ENCODE results near the gene BACH1. TPM values are rescaled to one million over a fixed set of nuclear protein-coding genes. Genes with fewer than 3 reads are reported as not detected.
"Not testable (repeated sequence)": the region's sequence is repeated elsewhere in the genome, so short reads cannot be mapped to it uniquely, and the experiment has no call there.

The BACH1 gene
- polyA plus RNA-seq, 6 donors from 2014 or later: 50.7 to 106 (median 69.3) TPM

DNA sequence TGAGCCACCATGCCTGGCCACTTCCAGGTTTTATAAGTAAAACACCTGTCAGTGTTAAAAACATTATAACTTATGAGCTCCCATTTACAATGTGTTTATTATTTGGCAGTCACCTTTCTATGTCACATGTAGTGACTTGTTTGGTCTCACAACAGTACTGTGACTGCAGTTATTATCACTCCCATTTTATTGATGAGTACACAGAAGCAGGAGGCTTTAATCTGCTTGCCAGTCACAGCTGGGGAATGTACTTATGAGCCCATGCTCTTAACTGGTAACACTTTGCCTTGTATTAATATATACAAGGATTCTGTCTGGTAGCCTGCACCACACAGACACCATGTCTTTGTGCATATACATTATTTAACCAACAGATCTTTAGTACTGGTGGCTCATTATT, 31.1 kb upstream of the BACH1 start:
- DNase-seq (no peak), ATAC-seq (ENCODE audit: low read depth in 2 of 2) (no peak)
- no peaks in the 10 kb centered on the region for H3K27me3 Mint-ChIP-seq
- no peaks in the 10 kb centered on the region for H3K36me3 Mint-ChIP-seq
- H3K4me1 Mint-ChIP-seq: peaks cover 6 to 7% (median 7%) of the 10 kb centered on the region in 3 donors
- peak overlapping the region in 2 of 6 donors; percentile 5 to 48 for H3K27ac Mint-ChIP-seq
- H3K4me3 Mint-ChIP-seq: no peak overlapping the region
- peaks cover 0 to 3% (median 0%) of the 10 kb centered on the region in 7 donors for H3K9me3 Mint-ChIP-seq

DNA sequence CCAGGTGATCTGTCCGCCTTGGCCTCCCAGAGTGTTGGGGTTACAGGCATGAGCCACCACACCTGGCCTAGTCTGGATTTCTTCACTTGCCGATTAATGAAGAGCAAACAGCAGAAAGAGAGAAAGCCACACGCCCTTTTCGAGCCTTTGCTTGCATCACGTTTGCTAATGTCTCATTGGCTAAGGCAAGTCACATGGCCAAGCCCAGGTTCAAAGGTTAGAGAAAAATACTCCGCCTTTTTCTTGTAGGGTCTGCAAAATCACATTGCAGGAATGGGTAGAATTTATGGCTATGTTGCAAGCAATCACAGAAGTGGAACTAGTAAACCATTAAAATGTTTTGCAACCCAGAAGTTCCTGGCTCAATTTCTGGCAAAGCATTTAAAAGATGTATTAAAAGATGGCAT, 26.8 kb upstream of the BACH1 start:
- peaks cover 0 to 3% (median 0%) of the 10 kb centered on the region in 7 donors for H3K9me3 Mint-ChIP-seq
- no peaks in the 10 kb centered on the region for H3K36me3 Mint-ChIP-seq
- no peak overlapping the region for H3K27ac Mint-ChIP-seq
- H3K4me1 Mint-ChIP-seq: no peaks in the 10 kb centered on the region
- H3K27me3 Mint-ChIP-seq: peaks cover 0 to 8% (median 0%) of the 10 kb centered on the region in 3 donors
- ATAC-seq (ENCODE audit: low read depth in 2 of 2): no peak
- peak overlapping the region in 1 of 8 donors; percentile 61 for H3K4me3 Mint-ChIP-seq
- no peak for DNase-seq

DNA sequence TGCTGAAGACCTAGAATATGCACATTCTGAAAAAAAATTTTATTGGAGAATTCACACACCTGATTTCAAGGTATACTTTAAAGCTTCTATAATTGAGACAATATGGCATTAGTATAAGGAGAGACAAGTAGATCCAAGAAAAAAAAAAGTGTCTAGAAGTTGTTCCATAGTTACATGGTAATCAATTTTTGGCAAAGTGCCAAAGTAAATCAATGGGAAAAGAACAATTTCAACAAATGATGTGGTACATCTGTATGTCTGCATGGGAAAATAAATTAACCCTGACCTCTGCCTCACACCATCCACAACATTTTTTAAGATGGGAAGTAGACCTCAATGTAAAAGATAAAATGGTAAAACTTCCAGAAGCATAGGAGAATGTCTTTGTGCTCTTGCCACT, 21.3 kb upstream of the BACH1 start:
- Mint-ChIP-seq H3K27ac (no peak overlapping the region), H3K4me3 (no peak overlapping the region), H3K4me1 (no peaks in the 10 kb centered on the region), H3K9me3 (peaks cover 1 to 18% (median 9%) of the 10 kb centered on the region in 7 donors), H3K36me3 (peaks cover 0 to 10% of the 10 kb centered on the region in 2 donors), H3K27me3 (peaks cover 0 to 8% (median 0%) of the 10 kb centered on the region in 3 donors)
- ATAC-seq (ENCODE audit: low read depth in 2 of 2) (no peak), DNase-seq (no peak)

DNA sequence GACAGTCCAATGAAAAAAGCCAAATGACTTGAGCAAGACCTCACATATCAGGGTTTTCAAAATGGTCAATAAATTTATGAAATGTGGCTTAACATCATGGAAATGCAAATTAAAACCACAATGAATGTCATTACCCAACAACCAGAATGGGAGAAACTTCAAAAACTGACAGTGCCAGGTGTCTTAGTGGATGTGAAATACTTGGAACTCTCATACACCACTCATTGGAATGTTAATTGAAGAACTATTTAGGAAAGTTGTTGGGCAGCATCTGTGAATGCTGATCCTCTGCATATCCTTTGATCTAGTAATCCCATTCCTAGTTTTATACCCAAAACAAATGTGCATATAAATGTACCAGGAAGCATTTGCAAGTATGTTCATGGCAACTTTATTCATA, 19.2 kb upstream of the BACH1 start:
- no peak for ATAC-seq (ENCODE audit: low read depth in 2 of 2)
- H3K36me3 Mint-ChIP-seq: peaks cover 7 to 16% of the 10 kb centered on the region in 2 donors
- H3K27me3 Mint-ChIP-seq: peaks cover 0 to 8% (median 0%) of the 10 kb centered on the region in 3 donors
- H3K9me3 Mint-ChIP-seq: peaks cover 1 to 31% (median 9%) of the 10 kb centered on the region in 7 donors
- no peak overlapping the region for H3K4me3 Mint-ChIP-seq
- no peak for DNase-seq
- no peak overlapping the region for H3K27ac Mint-ChIP-seq
- no peaks in the 10 kb centered on the region for H3K4me1 Mint-ChIP-seq

DNA sequence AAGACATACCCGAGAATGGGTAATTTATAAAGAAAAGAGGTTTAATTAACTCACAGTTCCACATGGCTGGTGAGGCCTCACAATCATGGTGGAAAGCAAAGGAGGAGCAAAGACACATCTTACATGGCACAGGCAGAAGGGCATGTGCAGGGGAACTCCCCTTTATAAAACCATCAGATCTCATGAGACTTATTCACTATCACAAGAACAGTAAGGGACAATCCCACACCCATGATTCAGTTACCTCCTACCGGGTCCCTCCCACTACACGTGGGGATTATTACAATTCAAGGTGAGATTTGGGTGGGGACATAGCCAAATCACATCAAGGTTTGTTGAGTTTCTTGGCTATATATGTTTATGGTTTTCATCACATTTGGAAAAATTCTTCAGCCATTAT, 16.9 kb upstream of the BACH1 start:
- H3K36me3 Mint-ChIP-seq: peaks cover 7 to 16% of the 10 kb centered on the region in 2 donors
- not testable (repeated sequence) for DNase-seq, H3K4me3 Mint-ChIP-seq, H3K27me3 Mint-ChIP-seq, H3K4me1 Mint-ChIP-seq, H3K27ac Mint-ChIP-seq
- H3K9me3 Mint-ChIP-seq: peaks cover 1 to 31% (median 9%) of the 10 kb centered on the region in 7 donors
- peak; percentile 41 for ATAC-seq (ENCODE audit: low read depth in 2 of 2)

DNA sequence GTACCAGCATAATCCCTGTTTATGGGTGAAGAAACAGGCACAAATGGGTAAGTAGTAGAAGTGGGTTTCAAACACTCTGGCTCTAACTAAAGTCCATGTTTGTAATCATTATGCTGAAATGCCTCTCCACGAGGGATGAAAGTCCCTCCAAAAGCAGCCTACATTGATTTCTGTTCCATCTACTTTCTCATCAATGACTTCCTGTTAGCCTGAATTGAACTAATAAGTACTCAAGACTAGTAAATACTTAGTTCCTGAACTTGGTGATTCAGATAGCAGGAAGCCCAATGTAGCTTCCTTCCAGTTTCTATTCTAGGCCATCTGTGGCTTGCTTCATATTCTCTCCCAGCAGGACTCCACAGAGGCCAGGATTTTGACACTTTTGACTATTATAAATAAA, 11.3 kb upstream of the BACH1 start:
- Mint-ChIP-seq H3K4me3 (no peak overlapping the region), H3K36me3 (peaks cover 7% of the 10 kb centered on the region in 2 donors), H3K9me3 (peaks cover 0 to 13% (median 0%) of the 10 kb centered on the region in 7 donors), H3K27me3 (peaks cover 0 to 4% (median 0%) of the 10 kb centered on the region in 3 donors), H3K27ac (peak overlapping the region in 1 of 6 donors; percentile 15), H3K4me1 (peaks cover 7 to 14% (median 12%) of the 10 kb centered on the region in 3 donors)
- ATAC-seq (ENCODE audit: low read depth in 2 of 2) (peak; percentile 66 to 71), DNase-seq (no peak)

DNA sequence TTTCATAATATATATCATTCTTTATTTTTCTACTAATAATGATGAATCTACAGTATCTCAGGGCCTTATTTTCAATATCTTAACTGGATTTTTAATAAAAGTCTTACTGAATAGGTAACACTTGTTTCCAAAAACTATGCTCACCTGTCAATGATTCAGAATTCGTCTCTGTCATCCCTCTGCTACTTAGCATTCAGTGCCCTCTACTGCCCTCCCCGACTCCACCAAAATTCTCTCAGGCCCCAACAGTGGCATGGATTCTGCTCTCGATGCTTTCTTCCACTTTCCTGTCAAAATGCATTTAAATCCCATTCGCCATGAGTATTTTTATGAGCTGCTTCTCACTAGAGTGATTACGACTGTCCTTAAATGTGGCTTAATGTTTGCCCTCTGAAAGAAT, 10.5 kb upstream of the BACH1 start:
- no peak for ATAC-seq (ENCODE audit: low read depth in 2 of 2)

DNA sequence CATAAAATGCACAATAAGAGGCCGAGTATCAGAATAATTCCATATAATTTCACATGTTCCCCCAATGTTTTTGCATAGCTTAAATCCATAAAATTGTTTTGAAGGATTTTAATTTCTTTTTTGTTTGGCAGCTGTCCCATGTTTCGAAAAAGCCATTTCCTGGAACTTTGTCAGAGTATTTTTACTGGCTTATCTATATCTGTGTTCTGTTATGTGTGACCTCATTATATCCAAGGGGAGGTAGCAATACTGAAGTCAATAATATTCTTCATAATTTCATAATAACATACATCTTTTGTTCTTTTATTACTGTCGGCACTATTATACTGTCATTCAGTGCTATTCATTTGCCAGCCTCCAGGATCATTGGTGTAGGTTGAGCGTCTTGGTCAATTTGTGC, 9.4 kb upstream of the BACH1 start:
- H3K4me1 Mint-ChIP-seq: peaks cover 20 to 25% (median 22%) of the 10 kb centered on the region in 3 donors
- no peaks in the 10 kb centered on the region for H3K9me3 Mint-ChIP-seq
- H3K27me3 Mint-ChIP-seq: peaks cover 0 to 4% (median 0%) of the 10 kb centered on the region in 3 donors
- DNase-seq (no peak), ATAC-seq (ENCODE audit: low read depth in 2 of 2) (no peak)
- no peaks in the 10 kb centered on the region for H3K36me3 Mint-ChIP-seq
- H3K27ac Mint-ChIP-seq: no peak overlapping the region
- no peak overlapping the region for H3K4me3 Mint-ChIP-seq

More for the DNA sequence above, 10.5 kb upstream of the BACH1 start:
- peak overlapping the region in 1 of 6 donors; percentile 17 for H3K27ac Mint-ChIP-seq
- no peak overlapping the region for H3K4me3 Mint-ChIP-seq
- peaks cover 0 to 4% of the 10 kb centered on the region in 2 donors for H3K36me3 Mint-ChIP-seq
- no peak for DNase-seq
- peaks cover 0 to 4% (median 0%) of the 10 kb centered on the region in 3 donors for H3K27me3 Mint-ChIP-seq
- peaks cover 0 to 6% (median 0%) of the 10 kb centered on the region in 7 donors for H3K9me3 Mint-ChIP-seq
- peaks cover 10 to 14% (median 12%) of the 10 kb centered on the region in 3 donors for H3K4me1 Mint-ChIP-seq

DNA sequence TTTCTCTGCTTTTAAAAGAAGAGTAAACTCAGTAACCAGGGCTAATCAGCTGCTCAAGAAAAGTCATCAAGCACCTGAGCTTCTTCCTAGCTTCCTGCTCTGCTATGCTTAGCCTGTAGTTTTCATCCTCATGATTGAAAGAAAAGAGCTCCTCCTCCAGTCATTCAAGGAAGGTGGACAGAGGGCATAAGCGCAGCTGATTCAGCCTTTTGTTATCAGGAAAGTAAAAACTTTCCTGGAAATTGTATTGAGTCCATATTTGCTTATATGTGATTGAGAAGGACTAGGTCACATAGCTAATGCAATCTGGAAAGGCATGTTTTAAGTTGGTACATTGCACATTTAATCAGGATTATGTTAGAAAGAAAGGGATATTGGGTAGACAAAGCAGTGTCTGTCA, 8.5 kb upstream of the BACH1 start:
- Mint-ChIP-seq H3K27ac (no peak overlapping the region), H3K4me1 (peaks cover 25 to 28% (median 28%) of the 10 kb centered on the region in 3 donors), H3K27me3 (peaks cover 0 to 2% (median 0%) of the 10 kb centered on the region in 3 donors), H3K4me3 (no peak overlapping the region), H3K36me3 (no peaks in the 10 kb centered on the region), H3K9me3 (no peaks in the 10 kb centered on the region)
- ATAC-seq (ENCODE audit: low read depth in 2 of 2): no peak
- no peak for DNase-seq

DNA sequence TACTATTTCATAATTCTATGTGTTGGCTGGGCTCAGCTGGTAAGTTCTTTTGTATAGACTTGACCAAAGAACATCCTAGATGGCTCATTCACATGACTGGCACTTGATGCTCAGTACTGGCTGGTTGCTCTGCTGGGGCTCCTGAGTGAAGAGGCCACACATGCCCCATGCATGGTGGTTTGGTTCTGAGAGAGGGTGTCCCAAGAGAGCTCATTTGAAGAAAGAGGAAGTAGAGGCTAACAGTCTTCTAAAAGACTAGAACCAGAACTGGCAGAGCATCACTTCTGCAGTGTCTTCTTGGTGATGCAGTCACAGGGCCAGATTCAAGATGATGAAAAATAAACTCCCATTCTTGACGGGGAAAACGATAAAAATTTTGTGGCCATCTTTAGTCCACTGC, 5.2 kb upstream of the BACH1 start:
- Mint-ChIP-seq H3K4me1 (peaks cover 21 to 37% (median 21%) of the 10 kb centered on the region in 3 donors), H3K36me3 (no peaks in the 10 kb centered on the region), H3K9me3 (no peaks in the 10 kb centered on the region), H3K4me3 (peak overlapping the region in 7 of 8 donors; percentile 18 to 77 (median 35)), H3K27ac (peak overlapping the region; percentile 89 to 96 (median 94)), H3K27me3 (no peaks in the 10 kb centered on the region)
- DNase-seq (peak; percentile 87), ATAC-seq (ENCODE audit: low read depth in 2 of 2) (peak; percentile 96 to 97)

DNA sequence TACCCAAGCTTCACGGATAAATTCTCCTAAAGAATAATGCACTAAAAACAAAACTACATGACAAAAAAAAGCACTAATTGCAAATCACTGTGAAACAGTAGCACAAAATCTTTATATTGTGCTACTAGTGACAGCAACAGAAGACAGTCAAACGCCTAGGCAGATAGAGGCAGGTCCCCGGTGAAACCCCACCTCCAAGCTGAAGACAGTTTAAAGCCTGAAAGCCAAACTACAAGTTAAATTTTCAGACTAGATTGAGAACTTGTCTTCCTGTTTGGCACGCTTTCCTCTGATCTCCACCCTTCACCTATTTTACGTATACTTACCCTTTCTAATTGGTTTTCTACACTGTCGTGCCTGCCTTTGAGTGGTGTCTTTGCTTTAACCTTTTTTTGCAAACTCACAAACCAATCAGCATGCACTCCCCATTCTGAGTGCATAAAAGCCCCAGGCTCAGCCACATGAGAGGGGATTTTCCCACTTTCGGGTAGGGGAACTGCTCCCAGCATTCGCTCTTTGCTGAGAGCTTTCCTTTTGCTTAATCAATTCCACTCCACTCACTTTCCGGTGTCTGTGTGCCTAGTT, 3.6 kb upstream of the BACH1 start:
- no peaks in the 10 kb centered on the region for H3K27me3 Mint-ChIP-seq
- H3K4me3 Mint-ChIP-seq: peak overlapping the region in 1 of 8 donors; percentile 50
- no peak for DNase-seq
- no peaks in the 10 kb centered on the region for H3K36me3 Mint-ChIP-seq
- no peaks in the 10 kb centered on the region for H3K9me3 Mint-ChIP-seq
- H3K27ac Mint-ChIP-seq: peak overlapping the region in 5 of 6 donors; percentile 55 to 96 (median 89)
- peaks cover 31 to 48% (median 31%) of the 10 kb centered on the region in 3 donors for H3K4me1 Mint-ChIP-seq
- no peak for ATAC-seq (ENCODE audit: low read depth in 2 of 2)

DNA sequence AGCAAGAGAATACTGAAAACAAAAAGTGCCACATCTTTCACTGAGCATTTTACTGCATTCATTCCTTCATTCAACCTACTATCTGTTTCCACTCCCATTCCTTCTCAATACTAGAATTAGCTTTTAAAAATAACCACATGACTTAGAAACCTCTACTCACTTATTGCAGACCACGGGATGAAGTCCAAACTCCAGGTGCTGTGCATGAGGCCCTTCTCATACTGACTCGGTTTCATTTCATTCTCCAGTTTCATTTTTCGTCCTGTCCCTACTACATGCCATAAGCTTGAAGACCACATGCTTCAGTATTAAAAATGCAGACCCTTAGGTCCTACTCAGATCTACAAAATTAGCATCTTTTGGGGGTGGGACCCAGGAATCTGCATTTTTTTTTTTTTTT, 2.3 kb upstream of the BACH1 start:
- peak overlapping the region in 2 of 6 donors; percentile 43 to 89 for H3K27ac Mint-ChIP-seq
- H3K9me3 Mint-ChIP-seq: no peaks in the 10 kb centered on the region
- no peaks in the 10 kb centered on the region for H3K36me3 Mint-ChIP-seq
- DNase-seq (no peak), ATAC-seq (ENCODE audit: low read depth in 2 of 2) (no peak)
- no peaks in the 10 kb centered on the region for H3K27me3 Mint-ChIP-seq
- H3K4me1 Mint-ChIP-seq: peaks cover 40 to 58% (median 44%) of the 10 kb centered on the region in 3 donors
- peak overlapping the region in 1 of 8 donors; percentile 42 for H3K4me3 Mint-ChIP-seq

DNA sequence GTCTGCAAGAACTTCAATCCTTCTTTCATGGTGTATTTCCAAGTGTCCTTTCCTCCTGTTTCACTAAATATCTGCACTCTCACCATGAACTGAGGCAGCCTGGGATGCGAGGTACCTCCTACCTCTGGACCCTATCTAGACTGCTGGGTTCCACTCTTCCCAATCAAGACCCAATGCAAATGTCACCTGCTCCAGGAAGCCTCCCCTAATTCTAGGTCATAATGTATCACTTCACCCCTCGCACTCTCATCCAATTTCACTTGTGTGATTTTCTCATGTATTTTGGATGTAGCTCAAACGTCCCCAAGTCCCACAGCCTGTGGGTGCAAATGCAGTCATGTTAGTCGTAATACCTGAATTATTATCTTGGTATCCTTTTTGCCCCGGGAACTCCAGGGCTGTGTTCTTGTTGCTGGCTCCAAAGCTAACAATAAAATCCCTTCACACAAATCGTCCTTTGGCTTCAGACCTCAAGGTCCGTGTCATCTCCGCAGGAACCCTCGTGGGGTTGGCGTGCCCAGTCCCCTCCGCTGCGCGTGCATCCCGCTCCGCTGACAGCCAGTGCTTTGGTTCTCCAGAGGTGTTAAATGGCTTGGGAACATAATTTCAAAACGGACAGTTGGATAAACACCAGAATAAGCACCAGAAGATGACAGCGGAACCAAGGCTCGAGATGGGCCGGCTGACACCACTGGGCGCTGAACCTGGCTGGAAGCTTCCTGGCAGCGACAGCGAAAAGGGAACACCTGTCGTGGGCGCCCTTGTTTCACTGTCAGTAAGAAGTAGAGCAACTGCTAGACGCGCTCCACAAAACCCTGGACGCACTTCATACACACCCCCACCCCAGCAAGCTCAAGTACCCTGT, 1.0 kb upstream of the BACH1 start:
- Mint-ChIP-seq H3K4me3 (peak overlapping the region; percentile 53 to 91 (median 76)), H3K9me3 (no peaks in the 10 kb centered on the region), H3K27ac (peak overlapping the region; percentile 37 to 98 (median 90)), H3K36me3 (no peaks in the 10 kb centered on the region), H3K27me3 (no peaks in the 10 kb centered on the region), H3K4me1 (peaks cover 49 to 68% (median 57%) of the 10 kb centered on the region in 3 donors)
- DNase-seq (no peak), ATAC-seq (ENCODE audit: low read depth in 2 of 2) (no peak)

Data from naive B cell (primary cell).